ENCODE results near the gene MAP2K5.

MAP2K5 gene

GRCh38 chr15:67836955-67837354 is 294.5 kb downstream of the MAP2K5 start:
- TF ChIP-seq CTCF (conservative IDR thresholded peaks at IDR 0.05) (no peak), ZFX (IDR thresholded peaks at IDR 0.05) (no peak)
- H3K27ac ChIP-seq: no peak overlapping the region

- H3K27ac ChIP-seq: peak overlapping the region; percentile 5; the same call in 1 of the 2 replicates
- no peak for TF ChIP-seq CTCF (conservative IDR thresholded peaks at IDR 0.05)
- TF ChIP-seq ZFX (IDR thresholded peaks at IDR 0.05): no peak
Observed at GRCh38 chr15:67838789-67839332, 296.4 kb downstream of the MAP2K5 start.

- TF ChIP-seq ZFX (IDR thresholded peaks at IDR 0.05) (0 out of 2 replicates have a peak, but pooled peaks have one; percentile 31), CTCF (conservative IDR thresholded peaks at IDR 0.05) (no peak)
- H3K27ac ChIP-seq: no peak overlapping the region; the same call in 1 of the 2 replicates
Observed at GRCh38 chr15:67839499-67839928, 297.0 kb downstream of the MAP2K5 start.

GRCh38 chr15:67839929-67840748 is 297.6 kb downstream of the MAP2K5 start, which contains the start of gene RNU6-1:
Gene RNU6-1, minus strand, starts transcription at chr15:67840045.
- peak within 1 kb of the TSS; percentile 92 for H3K27ac ChIP-seq
- TF ChIP-seq ZFX (IDR thresholded peaks at IDR 0.05): no peak
- TF ChIP-seq CTCF (conservative IDR thresholded peaks at IDR 0.05): no peak

- peak overlapping the region; percentile 92 for H3K27ac ChIP-seq
- TF ChIP-seq ZFX (IDR thresholded peaks at IDR 0.05): no peak
- TF ChIP-seq CTCF (conservative IDR thresholded peaks at IDR 0.05): no peak
Observed at GRCh38 chr15:67840749-67841512, 298.4 kb downstream of the MAP2K5 start.

- H3K27ac ChIP-seq: no peak overlapping the region; the same call in 1 of the 2 replicates
- TF ChIP-seq CTCF (conservative IDR thresholded peaks at IDR 0.05): no peak
- no peak for TF ChIP-seq ZFX (IDR thresholded peaks at IDR 0.05)
Observed at GRCh38 chr15:67841513-67841762, 298.9 kb downstream of the MAP2K5 start.

- TF ChIP-seq CTCF (conservative IDR thresholded peaks at IDR 0.05): no peak
- TF ChIP-seq ZFX (IDR thresholded peaks at IDR 0.05): no peak
- no peak overlapping the region for H3K27ac ChIP-seq
Observed at GRCh38 chr15:67843092-67843501, 300.6 kb downstream of the MAP2K5 start.
